ENCODE results near the gene TANC1.

GRCh38 chr2:159086826-159087225 is 118.4 kb downstream of the TANC1 start:
- TF ChIP-seq CTCF (conservative IDR thresholded peaks at IDR 0.05; ENCODE audit: low read length): no peak
- TF ChIP-seq EZH2phosphoT487 (IDR thresholded peaks at IDR 0.05; ENCODE audit: borderline replicate concordance): no peak
